ENCODE results near the gene THSD4.
"Not testable (repeated sequence)": the region's sequence is repeated elsewhere in the genome, so short reads cannot be mapped to it uniquely, and the experiment has no call there.

The THSD4 gene

DNA sequence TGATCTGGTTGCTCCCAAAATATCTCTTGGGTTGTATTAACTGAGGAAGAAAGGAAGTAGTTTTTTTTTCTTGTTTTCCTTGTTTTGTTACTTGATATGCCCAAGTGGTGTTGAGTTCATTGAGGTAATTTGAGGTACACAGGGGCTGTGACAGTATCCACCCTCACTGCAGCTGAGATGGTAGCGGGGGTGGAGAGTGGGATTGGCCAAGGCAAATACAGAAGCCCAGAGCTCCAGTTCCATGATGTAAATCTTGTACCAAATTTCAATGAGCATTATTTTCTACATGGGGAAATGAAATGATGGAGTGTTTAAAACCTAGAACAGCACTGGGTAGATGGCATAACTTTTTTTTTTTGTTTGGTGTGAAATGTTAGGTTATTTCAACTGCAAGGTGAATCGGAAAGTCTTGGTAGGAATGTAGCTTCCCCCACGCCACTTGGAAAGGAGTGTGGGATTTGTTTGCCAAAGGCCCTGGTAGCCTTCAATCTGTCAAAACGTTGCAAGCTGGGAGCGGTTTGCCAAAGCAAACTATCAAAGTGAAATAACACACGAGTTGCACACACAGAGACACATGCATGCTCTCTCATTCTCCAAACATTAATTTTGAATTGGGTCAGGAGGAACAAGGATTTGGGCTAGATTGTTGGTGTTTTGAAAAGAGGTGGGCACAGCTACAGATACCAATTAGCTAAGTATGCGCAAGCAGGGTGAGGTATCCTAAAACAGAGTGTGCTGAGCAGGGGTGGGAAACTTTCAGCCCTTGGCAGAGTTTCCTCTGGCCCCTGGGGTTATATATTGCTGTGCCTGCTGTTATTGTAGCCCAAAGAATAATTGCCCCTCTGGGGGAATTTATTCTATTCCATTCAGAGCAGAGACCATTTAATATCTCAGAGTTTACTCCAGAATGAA is 34.6 kb downstream of the THSD4 start:
- no peak for DNase-seq (ENCODE audit: low read depth in 2 of 2)

GRCh38 chr15:71151081-71151480 is 35.8 kb downstream of the THSD4 start:
- DNase-seq (ENCODE audit: low read depth in 2 of 2) = no peak

- DNase-seq (ENCODE audit: low read depth in 2 of 2) = no peak
Observed at GRCh38 chr15:71152542-71152941, 37.3 kb downstream of the THSD4 start.

- DNase-seq (ENCODE audit: low read depth in 2 of 2) = no peak
Observed at GRCh38 chr15:71153823-71154524, 38.7 kb downstream of the THSD4 start.

DNA sequence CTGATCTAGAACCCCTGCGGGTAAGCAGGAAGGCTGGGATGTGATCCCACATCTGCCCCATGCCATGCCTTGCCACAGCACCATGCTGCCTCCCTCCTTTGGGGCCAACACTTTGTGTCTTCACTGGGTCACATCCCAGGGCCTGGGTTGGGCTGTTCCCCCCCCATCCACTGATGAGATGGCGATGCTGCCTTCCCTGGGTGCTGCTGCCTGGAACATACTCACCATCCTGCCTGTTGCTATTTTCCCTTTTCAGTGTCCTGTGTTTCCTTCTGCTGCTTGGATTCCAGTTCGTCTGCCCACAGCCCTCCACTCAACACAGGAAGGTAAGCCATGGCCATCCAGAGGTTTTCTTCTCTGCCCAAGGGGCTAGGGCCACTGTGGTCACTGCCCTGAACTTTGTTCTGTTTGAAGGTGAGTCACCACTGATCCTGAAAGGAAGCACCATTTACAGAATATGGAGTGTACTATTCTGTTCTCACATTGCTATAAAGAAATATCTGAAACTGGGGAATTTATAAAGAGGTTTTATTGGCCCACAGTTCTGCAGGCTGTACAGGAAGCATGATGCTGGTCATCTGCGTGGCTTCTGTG is 39.4 kb downstream of the THSD4 start:
- no peak for DNase-seq (ENCODE audit: low read depth in 2 of 2)

DNA sequence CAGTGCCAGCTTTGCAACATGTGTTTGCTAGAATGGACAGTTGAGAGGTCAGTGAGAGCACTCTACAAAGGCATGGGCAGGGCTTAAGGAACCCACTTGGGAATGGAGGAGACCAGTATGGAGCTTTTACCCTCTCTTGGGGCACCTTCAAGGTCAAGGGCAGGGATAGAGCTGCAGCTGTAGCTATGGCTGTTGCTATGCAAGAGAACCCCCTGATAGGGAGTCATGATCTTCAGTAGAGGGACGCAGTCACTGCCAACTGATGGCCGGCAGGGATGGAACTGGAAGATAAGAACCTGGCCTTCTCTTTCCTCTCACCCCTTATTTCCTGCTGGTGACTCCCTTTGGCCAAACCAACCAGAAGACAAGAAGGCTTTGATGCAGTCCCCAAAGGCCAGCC is 40.3 kb downstream of the THSD4 start:
- no peak for DNase-seq (ENCODE audit: low read depth in 2 of 2)

GRCh38 chr15:71160976-71161375 is 45.7 kb downstream of the THSD4 start:
- DNase-seq (ENCODE audit: low read depth in 2 of 2) = no peak

GRCh38 chr15:71162309-71162708 is 47.0 kb downstream of the THSD4 start:
- no peak for DNase-seq (ENCODE audit: low read depth in 2 of 2)

DNA sequence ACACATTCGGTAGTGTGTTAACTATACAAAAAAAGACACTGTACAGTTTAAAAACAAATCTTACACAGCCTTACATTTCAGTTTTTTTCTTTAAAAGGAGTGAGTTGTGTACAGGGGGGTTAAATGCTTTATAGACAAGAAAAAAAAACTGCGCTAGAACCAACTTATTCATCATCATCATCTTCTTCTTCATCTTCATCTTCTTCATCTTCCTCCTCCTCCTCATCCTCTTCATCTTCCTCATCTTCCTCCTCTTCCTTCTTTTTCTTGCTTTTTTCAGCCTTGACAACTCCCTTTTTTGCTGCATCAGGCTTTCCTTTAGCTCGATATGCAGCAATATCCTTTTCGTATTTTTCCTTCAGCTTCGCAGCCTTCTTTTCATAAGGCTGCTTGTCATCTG is 49.3 kb downstream of the THSD4 start:
- not testable (repeated sequence) for DNase-seq (ENCODE audit: low read depth in 2 of 2)

- DNase-seq (ENCODE audit: low read depth in 2 of 2) = no peak
Observed at GRCh38 chr15:71167445-71168165, 52.3 kb downstream of the THSD4 start.

GRCh38 chr15:71168166-71168834 is 53.0 kb downstream of the THSD4 start:
- DNase-seq (ENCODE audit: low read depth in 2 of 2) = no peak

- no peak for DNase-seq (ENCODE audit: low read depth in 2 of 2)
Observed at GRCh38 chr15:71170163-71170562, 54.9 kb downstream of the THSD4 start.

DNA sequence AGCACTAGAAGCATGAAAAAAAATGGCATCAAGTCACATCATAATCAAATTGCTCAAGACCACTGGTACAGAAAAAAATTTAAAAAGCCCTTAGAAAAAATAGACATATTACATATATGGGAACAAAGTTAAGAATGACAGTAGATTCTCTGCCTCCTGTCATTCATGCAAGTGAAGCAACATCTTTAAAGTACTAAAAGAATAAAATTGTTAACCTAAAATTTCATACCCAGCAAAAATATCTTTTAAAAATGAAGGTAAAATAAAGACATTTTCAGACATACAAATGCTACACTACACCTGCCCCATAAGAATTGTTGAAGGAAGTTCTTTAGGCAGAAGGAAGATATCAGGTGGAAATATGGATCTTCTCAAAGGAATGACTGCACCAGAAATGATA is 55.9 kb downstream of the THSD4 start:
- DNase-seq (ENCODE audit: low read depth in 2 of 2) = no peak

- DNase-seq (ENCODE audit: low read depth in 2 of 2) = not testable (repeated sequence)
Observed at GRCh38 chr15:71174360-71174759, 59.1 kb downstream of the THSD4 start.

- no peak for DNase-seq (ENCODE audit: low read depth in 2 of 2)
Observed at GRCh38 chr15:71180986-71181853, 65.9 kb downstream of the THSD4 start.

DNA sequence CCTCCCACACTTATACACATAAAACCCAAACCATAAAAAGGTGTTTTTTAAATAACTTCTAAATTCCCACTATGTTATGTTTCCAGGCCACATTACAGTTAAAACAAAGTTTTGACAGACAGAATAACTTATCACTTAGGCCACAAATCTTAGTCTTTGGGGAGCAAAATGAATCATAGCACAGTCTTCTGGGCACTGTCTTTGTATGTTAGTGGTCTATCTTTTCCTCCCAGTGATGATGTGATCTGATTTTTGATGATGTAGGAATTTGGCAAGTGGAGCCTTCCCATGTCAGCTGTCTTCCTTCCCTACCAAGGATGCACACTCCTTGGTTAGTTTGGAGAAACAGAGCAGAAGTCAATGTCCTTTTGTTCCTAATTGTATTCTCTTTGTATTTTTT is 67.3 kb downstream of the THSD4 start:
- no peak for DNase-seq (ENCODE audit: low read depth in 2 of 2)

DNA sequence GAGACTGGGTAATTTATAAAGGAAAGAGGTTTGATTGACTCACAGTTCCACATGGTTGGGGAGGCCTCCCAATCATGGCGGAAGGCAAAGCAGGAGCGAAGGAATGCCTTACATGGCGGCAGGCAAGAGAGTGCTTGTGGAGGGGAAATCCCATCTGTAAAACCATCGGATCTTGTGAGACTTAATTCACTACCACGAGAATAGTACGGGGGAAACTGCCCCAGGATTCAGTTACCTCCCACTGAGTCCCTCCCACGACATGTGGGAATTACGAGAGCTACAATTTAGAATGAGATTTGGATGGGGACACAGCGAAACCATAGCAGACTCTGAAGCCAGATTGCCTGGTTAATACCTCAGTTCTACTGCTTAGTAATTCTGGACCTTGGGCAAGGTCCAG is 67.8 kb downstream of the THSD4 start:
- DNase-seq (ENCODE audit: low read depth in 2 of 2) = no peak

- DNase-seq (ENCODE audit: low read depth in 2 of 2) = no peak
Observed at GRCh38 chr15:71185706-71186105, 70.4 kb downstream of the THSD4 start.

DNA sequence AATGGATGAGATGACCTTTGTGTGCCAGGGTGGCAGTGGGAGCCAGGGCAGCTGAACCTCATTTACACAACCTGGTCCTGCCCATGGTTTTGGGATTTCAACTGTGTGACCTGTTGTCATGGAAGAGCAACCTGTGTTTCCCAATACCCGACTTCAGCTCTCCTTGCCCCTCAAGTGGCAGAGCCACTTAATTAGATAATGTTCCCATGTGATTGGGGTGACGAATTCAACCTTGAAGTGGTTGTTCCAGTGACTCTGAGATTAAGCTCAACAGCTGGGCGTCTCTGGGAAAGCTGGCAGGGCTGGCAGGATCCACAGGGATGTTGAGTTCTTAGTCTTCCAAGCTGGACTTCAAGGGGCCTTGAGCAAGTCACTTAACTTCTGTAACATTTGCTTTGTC is 71.0 kb downstream of the THSD4 start:
- no peak for DNase-seq (ENCODE audit: low read depth in 2 of 2)

- no peak for DNase-seq (ENCODE audit: low read depth in 2 of 2)
Observed at GRCh38 chr15:71187078-71187477, 71.8 kb downstream of the THSD4 start.

DNA sequence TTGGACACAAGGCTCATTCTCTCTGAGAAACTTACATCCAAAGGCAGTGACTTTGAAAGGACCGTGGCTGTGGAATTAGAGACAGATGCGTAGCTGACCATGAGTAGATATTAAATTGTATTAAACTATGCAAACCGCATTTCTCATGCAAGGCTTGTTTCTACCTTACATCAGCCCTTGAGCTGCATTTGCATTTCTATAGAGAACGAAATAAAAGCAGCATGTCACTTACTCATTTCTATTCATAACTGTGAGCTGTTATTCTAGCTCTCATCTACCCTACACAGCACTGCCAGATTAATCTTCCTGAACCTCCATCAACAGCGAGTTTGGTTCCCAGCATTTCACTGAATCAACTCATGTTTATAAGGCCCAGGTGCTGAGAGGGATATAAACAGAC is 72.3 kb downstream of the THSD4 start:
- no peak for DNase-seq (ENCODE audit: low read depth in 2 of 2)
